MCF 10A (cell line): ENCODE measurements around the gene MAP3K7CL. TPM values are rescaled to one million over a fixed set of nuclear protein-coding genes. Genes with fewer than 3 reads are reported as not detected.

Experiments
- BruUV-seq: library from RNA; stranded (reverse); fragments of 400-500 nt; replicated peaks from 2 replicates; lab custom pipeline; 2021; lab: Mats Ljungman, UMichigan
- CTCF ChIA-PET: fragments of 300-600 bp; sonication (Branson Sonifier 250); formaldehyde crosslinking; extraction: SDS; loops from one replicate; lab custom pipeline; 2021; ENCODE audit warnings: antibody characterized with exemption, inconsistent platforms; lab: Yijun Ruan, JAX
- POLR2A ChIA-PET: fragments of 300-600, 350-650 bp; sonication (Branson Sonifier 250); formaldehyde crosslinking; extraction: SDS; loops from one replicate; lab custom pipeline; 2020; ENCODE audit warnings: antibody characterized with exemption, inconsistent platforms; lab: Yijun Ruan, JAX
- DNase-seq: peaks from one replicate; pipeline ENCODE4 v3.0.0-alpha.2; 2018; ENCODE audit not compliant: unreplicated experiment
- H3K27ac Mint-ChIP-seq: one replicate; pipeline ENCODE4 v1.8.0; 2022; ENCODE audit warnings: mild to moderate bottlenecking, low read depth, mixed read lengths; ENCODE audit not compliant: unreplicated experiment
- H3K27me3 Mint-ChIP-seq: one replicate; pipeline ENCODE4 v1.8.0; 2022; ENCODE audit warnings: mixed read lengths; ENCODE audit not compliant: insufficient read depth, unreplicated experiment
- H3K36me3 Mint-ChIP-seq: one replicate; pipeline ENCODE4 v1.8.0; 2022; ENCODE audit warnings: mild to moderate bottlenecking, moderate library complexity, mixed read lengths; ENCODE audit not compliant: insufficient read depth, unreplicated experiment
- H3K4me1 Mint-ChIP-seq: one replicate; pipeline ENCODE4 v1.8.0; 2022; ENCODE audit warnings: mixed read lengths; ENCODE audit not compliant: insufficient read depth, unreplicated experiment
- H3K4me3 Mint-ChIP-seq: one replicate; pipeline ENCODE4 v1.8.0; 2022; ENCODE audit warnings: mild to moderate bottlenecking, moderate library complexity, mixed read lengths; ENCODE audit not compliant: unreplicated experiment
- H3K9me3 Mint-ChIP-seq: one replicate; pipeline ENCODE4 v1.8.0; 2022; ENCODE audit warnings: mixed read lengths; ENCODE audit not compliant: unreplicated experiment
- intact Hi-C: fragments of 100-400 bp; cut with micrococcal nuclease; formaldehyde crosslinking; loops from 2 replicates; pipeline ENCODE4 v1.14.1; 2022
- total RNA-seq: library from RNA; stranded (reverse); gene quantifications from 2 replicates; pipeline ENCODE4 v1.2.3, GENCODE V29; 2022
- TF ChIP-seq, protein P1 (sequence below): fragments of 200-600 bp; IDR thresholded peaks from one replicate; pipeline ENCODE4 v1.8.0; 2022; ENCODE audit warnings: antibody characterized with exemption, mild to moderate bottlenecking; ENCODE audit not compliant: unreplicated experiment

Gene MAP3K7CL
- total RNA-seq, 1 experiment from 2014 or later: 4.9 TPM

DNA sequence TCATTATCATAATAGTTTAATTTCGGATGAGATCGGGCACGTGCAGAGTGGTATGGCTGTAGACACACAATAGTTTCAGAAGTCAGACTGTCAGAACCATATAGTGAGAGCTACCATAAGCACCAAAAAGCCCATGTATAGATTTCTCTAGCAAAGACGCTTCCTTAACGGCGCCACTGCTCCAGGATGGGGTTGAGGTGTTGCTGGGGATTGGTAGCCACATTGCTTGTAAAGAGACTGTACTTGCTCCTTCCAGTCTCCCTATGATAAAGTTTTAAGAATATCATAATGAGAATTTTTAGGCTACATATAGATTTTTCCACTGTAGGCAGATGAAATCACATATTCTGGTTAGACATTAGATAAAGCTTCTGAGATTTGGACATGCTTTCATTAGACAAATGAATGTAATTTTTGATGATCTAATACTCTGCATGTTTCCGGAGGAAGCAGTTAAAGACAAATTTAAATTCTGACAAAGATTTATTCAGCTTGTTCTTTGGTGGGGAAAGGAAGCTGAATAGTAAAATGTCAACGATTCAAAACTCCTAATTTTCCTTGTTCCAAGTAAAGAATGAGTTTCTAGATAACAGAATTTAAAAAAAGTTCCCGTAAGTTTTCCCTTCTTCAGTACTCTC lies 77.7 kb downstream of the MAP3K7CL start:
- no peaks in the 10 kb centered on the region for H3K27me3 Mint-ChIP-seq
- no peaks in the 10 kb centered on the region for H3K4me1 Mint-ChIP-seq
- H3K4me3 Mint-ChIP-seq: no peak overlapping the region
- TF ChIP-seq, protein P1, sequence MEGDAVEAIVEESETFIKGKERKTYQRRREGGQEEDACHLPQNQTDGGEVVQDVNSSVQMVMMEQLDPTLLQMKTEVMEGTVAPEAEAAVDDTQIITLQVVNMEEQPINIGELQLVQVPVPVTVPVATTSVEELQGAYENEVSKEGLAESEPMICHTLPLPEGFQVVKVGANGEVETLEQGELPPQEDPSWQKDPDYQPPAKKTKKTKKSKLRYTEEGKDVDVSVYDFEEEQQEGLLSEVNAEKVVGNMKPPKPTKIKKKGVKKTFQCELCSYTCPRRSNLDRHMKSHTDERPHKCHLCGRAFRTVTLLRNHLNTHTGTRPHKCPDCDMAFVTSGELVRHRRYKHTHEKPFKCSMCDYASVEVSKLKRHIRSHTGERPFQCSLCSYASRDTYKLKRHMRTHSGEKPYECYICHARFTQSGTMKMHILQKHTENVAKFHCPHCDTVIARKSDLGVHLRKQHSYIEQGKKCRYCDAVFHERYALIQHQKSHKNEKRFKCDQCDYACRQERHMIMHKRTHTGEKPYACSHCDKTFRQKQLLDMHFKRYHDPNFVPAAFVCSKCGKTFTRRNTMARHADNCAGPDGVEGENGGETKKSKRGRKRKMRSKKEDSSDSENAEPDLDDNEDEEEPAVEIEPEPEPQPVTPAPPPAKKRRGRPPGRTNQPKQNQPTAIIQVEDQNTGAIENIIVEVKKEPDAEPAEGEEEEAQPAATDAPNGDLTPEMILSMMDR: no peak
- ChIA-PET CTCF (interaction anchor here (0.7 to 1.2 kb wide), 3 partner anchors 9 to 43 kb away, joined by 3 to 5 read pairs (median 3); no protein-coding TSS in a partner anchor), POLR2A (interaction anchor here (0.6 to 1.3 kb wide), 6 partner anchors 9 to 1331 kb away, joined by 3 to 8 read pairs (median 3); no protein-coding TSS in a partner anchor)
- BruUV-seq: no TSS peak
- intact Hi-C loops: no loop called here
- H3K36me3 Mint-ChIP-seq: no peaks in the 10 kb centered on the region
- no peaks in the 10 kb centered on the region for H3K9me3 Mint-ChIP-seq
- no peak overlapping the region for H3K27ac Mint-ChIP-seq
- no peak for DNase-seq

DNA sequence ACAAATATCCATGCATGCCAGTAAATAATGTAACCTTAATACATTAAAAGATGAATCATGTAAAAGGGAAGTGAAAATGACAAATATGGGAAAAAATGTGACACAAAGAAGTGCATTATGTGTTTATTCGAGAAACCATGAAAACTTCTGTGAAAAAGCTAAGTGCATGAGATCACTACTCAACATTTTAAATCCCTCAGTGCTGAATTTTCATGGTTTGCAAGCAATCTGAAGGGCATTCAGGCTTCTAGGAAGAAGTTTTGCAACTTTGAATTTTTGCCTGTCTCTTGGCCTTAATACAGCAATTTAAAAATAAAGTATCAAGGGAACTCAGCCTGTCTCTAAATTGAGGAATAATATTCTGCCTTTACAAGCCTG lies 78.2 kb downstream of the MAP3K7CL start:
- Mint-ChIP-seq H3K4me3 (no peak overlapping the region), H3K27ac (no peak overlapping the region), H3K36me3 (no peaks in the 10 kb centered on the region), H3K4me1 (no peaks in the 10 kb centered on the region), H3K27me3 (no peaks in the 10 kb centered on the region), H3K9me3 (no peaks in the 10 kb centered on the region)
- intact Hi-C loops: no loop called here
- TF ChIP-seq, protein P1: no peak
- no peak for DNase-seq
- BruUV-seq: no TSS peak
- ChIA-PET POLR2A (interaction anchor here (0.6 to 1.3 kb wide), 8 partner anchors 9 to 1331 kb away, joined by 3 to 8 read pairs (median 3); no protein-coding TSS in a partner anchor), CTCF (interaction anchor here (0.7 to 1.2 kb wide), 3 partner anchors 9 to 44 kb away, joined by 3 to 5 read pairs (median 3); no protein-coding TSS in a partner anchor)

DNA sequence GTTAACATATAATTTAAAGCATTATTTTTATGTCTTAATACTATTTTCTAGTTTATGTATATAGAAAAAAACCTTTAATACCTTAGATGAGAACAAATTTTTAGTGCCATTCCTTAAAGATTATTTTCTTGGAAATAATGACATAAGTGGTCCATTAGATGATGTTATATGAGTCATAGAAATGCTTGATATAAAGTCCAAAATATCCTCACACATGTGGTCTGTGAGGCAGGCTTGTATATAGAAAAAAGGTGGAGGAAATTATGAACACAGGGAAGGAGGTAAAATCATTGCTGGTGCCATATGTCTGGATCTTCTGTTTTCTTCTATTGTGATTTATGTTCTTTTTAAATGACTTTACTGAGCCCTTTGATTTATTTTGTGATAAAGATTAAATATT lies 79.3 kb downstream of the MAP3K7CL start:
- Mint-ChIP-seq H3K9me3 (no peaks in the 10 kb centered on the region), H3K27ac (no peak overlapping the region), H3K36me3 (no peaks in the 10 kb centered on the region), H3K4me3 (no peak overlapping the region), H3K27me3 (no peaks in the 10 kb centered on the region), H3K4me1 (no peaks in the 10 kb centered on the region)
- BruUV-seq: no TSS peak
- POLR2A ChIA-PET: interaction anchor here (0.7 to 1.9 kb wide), 5 partner anchors 21 to 292 kb away, joined by 3 to 6 read pairs (median 3); partner anchors contain the start of gene BACH1
- TF ChIP-seq, protein P1: no peak
- CTCF ChIA-PET: interaction anchor here (0.7 kb wide), 2 partner anchors 80 to 90 kb away, joined by 3 to 4 read pairs; no protein-coding TSS in a partner anchor
- no peak for DNase-seq
- intact Hi-C loops: no loop called here

DNA sequence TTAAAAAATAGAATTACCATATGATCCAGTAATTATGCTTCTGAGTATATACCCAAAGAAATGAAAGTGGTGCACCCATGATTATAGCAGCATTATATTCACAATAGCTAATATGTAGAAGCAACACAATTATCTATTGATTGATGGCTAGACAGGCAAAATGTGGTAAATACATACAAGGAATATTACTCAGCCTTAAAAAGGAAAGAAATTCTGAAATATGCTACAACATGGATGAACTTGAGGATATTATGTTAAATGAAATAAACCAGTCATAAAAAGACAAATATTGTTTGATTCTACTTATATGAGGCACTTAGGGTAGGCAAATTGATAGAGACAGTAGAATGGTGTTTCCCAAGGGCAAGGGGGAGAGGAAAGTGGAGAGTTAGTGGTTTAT lies 80.8 kb downstream of the MAP3K7CL start:
- no peaks in the 10 kb centered on the region for H3K4me1 Mint-ChIP-seq
- H3K4me3 Mint-ChIP-seq: no peak overlapping the region
- no peaks in the 10 kb centered on the region for H3K36me3 Mint-ChIP-seq
- no peaks in the 10 kb centered on the region for H3K9me3 Mint-ChIP-seq
- CTCF ChIA-PET: interaction anchor here (0.5 to 0.6 kb wide), 2 partner anchors 42 to 121 kb away, joined by 3 to 5 read pairs; no protein-coding TSS in a partner anchor
- no TSS peak for BruUV-seq
- no peaks in the 10 kb centered on the region for H3K27me3 Mint-ChIP-seq
- POLR2A ChIA-PET: no interaction called here
- H3K27ac Mint-ChIP-seq: no peak overlapping the region
- intact Hi-C loops: no loop called here
- TF ChIP-seq, protein P1: no peak
- DNase-seq: no peak
